ENCODE measurements around the gene NR6A1.

The NR6A1 gene

DNA sequence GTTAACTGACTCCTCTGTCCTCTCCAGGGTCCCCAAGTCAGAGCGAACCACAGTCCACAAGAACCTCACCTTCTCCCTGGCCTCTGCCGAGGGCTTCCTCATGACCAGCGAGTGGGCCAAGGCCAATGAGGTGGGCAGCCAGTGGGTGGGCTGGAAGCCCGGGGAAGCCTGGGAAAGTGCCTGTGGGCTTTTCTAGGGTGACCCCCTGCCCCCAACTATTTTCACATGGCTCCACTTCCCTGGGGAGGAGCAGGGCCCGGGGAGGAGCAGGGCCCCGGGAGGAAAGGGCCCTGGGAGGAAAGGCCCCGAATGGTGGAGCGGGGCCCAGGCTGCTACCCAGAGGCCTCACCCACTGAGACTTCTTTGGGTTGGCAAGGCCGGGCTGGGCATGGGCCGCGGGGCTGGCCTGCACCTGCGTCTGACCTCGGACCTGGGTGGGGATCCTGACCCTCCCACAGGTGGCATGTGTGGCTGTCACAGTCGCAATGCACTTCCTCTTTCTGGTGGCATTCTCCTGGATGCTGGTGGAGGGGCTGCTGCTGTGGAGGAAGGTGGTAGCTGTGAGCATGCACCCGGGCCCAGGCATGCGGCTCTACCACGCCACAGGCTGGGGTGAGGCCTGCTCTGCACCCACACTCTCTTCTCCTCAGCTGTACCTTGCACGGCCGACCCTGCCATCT lies 302.9 kb downstream of the NR6A1 start:
- H3K36me3 ChIP-seq (ENCODE audit: control insufficient read depth, insufficient read depth, low read length), result no peaks in the 10 kb centered on the region
- no peaks in the 10 kb centered on the region for H3K4me1 ChIP-seq (ENCODE audit: control insufficient read depth, insufficient read depth, low read length)
- H3K4me3 ChIP-seq (ENCODE audit: low read depth, low read length), result no peak overlapping the region
- no peaks in the 10 kb centered on the region for H3K27me3 ChIP-seq (ENCODE audit: control insufficient read depth, insufficient read depth, low read length)
- no peak overlapping the region for H3K9ac ChIP-seq (ENCODE audit: low read depth, low read length)
- H3K9me3 ChIP-seq (ENCODE audit: control insufficient read depth, insufficient read depth, low read length), result no peaks in the 10 kb centered on the region

DNA sequence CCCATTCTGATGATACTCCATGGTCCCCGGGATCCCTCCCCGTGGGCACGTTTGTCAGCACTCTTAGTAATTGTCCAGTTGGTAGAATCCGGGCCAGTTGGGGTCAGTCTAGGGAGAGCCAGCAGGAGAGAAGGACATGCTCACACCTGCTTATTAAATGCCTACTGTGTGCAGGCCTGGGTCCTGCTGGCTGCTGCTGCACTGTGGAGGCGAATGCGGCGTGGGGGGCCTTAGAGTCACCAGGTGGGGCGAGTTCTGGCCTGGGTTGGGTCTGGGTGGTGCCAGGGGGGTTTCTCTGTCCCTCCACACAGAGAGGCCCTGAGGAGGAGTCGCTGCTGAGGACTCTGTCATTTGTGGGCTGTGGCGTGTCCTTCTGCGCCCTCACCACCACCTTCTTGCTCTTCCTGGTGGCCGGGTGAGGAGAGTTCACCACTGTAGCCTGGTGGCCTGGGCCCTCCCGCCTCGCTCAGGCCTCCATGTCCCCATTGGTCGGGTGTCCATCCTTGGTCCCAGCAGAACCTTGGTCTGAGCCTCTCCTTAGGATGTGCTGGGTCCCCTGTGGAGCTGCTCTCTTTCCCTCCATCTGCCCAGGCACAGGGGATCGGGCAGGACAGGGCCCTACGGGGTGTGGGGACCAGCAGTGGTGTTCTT lies 303.6 kb downstream of the NR6A1 start:
- Histone ChIP-seq H3K9me3 (ENCODE audit: control insufficient read depth, insufficient read depth, low read length) (no peaks in the 10 kb centered on the region), H3K27me3 (ENCODE audit: control insufficient read depth, insufficient read depth, low read length) (no peaks in the 10 kb centered on the region), H3K4me3 (ENCODE audit: low read depth, low read length) (no peak overlapping the region), H3K4me1 (ENCODE audit: control insufficient read depth, insufficient read depth, low read length) (no peaks in the 10 kb centered on the region), H3K36me3 (ENCODE audit: control insufficient read depth, insufficient read depth, low read length) (no peaks in the 10 kb centered on the region), H3K9ac (ENCODE audit: low read depth, low read length) (no peak overlapping the region)

Data from iPS-15b (cell line).